GM21825 (cell line): Measurements from ENCODE around the gene PPP4R1.

Experiments used
- ATAC-seq: cut with Tn5 transposase; IDR thresholded peaks from one replicate; pipeline ENCODE4 v1.9.1; 2021; ENCODE audit warnings: mild to moderate bottlenecking, moderate library complexity; ENCODE audit not compliant: unreplicated experiment

PPP4R1 gene

GRCh38 chr18:9557250-9557943 is 57.0 kb downstream of the PPP4R1 start:
- no peak for ATAC-seq

- ATAC-seq, result no peak
Measured at GRCh38 chr18:9552616-9553015, 61.7 kb downstream of the PPP4R1 start.

- no peak for ATAC-seq
Measured at GRCh38 chr18:9552191-9552590, 62.2 kb downstream of the PPP4R1 start.

GRCh38 chr18:9550429-9550828 is 63.9 kb downstream of the PPP4R1 start:
- no peak for ATAC-seq

GRCh38 chr18:9549405-9549804 is 65.0 kb downstream of the PPP4R1 start:
- no peak for ATAC-seq

- no peak for ATAC-seq
Measured at GRCh38 chr18:9547782-9548181, 66.6 kb downstream of the PPP4R1 start.

- no peak for ATAC-seq
Measured at GRCh38 chr18:9546468-9546867, 67.9 kb downstream of the PPP4R1 start.

- ATAC-seq, result no peak
Measured at GRCh38 chr18:9545029-9545428, 69.3 kb downstream of the PPP4R1 start.

GRCh38 chr18:9542924-9543323 is 71.4 kb downstream of the PPP4R1 start:
- no peak for ATAC-seq

- no peak for ATAC-seq
Measured at GRCh38 chr18:9539938-9540337, 74.4 kb downstream of the PPP4R1 start.

GRCh38 chr18:9539283-9539682 is 75.1 kb downstream of the PPP4R1 start:
- ATAC-seq, result no peak

GRCh38 chr18:9537677-9538076 is 76.7 kb downstream of the PPP4R1 start:
- no peak for ATAC-seq

GRCh38 chr18:9536354-9537152 is 77.8 kb downstream of the PPP4R1 start:
- no peak for ATAC-seq

GRCh38 chr18:9535430-9535991 is 78.8 kb downstream of the PPP4R1 start:
- ATAC-seq, result no peak

GRCh38 chr18:9534844-9535243 is 79.5 kb downstream of the PPP4R1 start:
- no peak for ATAC-seq

- no peak for ATAC-seq
Measured at GRCh38 chr18:9531791-9532410, 82.5 kb downstream of the PPP4R1 start.

- ATAC-seq, result no peak
Measured at GRCh38 chr18:9530226-9531009, 83.9 kb downstream of the PPP4R1 start.

- ATAC-seq, result no peak
Measured at GRCh38 chr18:9526458-9526857, 87.9 kb downstream of the PPP4R1 start.

GRCh38 chr18:9522952-9523351 is 91.4 kb downstream of the PPP4R1 start:
- ATAC-seq, result no peak

GRCh38 chr18:9521770-9522169 is 92.6 kb downstream of the PPP4R1 start:
- ATAC-seq, result no peak

GRCh38 chr18:9520666-9521065 is 93.7 kb downstream of the PPP4R1 start:
- ATAC-seq, result no peak
